Mammary epithelial cell (primary cell): Measurements from ENCODE around the gene EEFSEC.

ENCODE experiments used
- CTCF ChIP-seq, 2 donors: IDR thresholded peaks in 1 of 2; conservative IDR thresholded peaks in 1 of 2; 2 replicates each; pipeline ENCODE4 v1.5.1; 2011 to 2012; ENCODE audit warnings: inconsistent platforms in 2 of 2, low read length in 2 of 2, mild to moderate bottlenecking in 2 of 2, control low read depth in 1 of 2, low read depth in 1 of 2; ENCODE audit not compliant: insufficient read depth in 1 of 2; ENCODE audit errors: extremely low read depth in 1 of 2
- EZH2 ChIP-seq: IDR thresholded peaks from 2 replicates; pipeline ENCODE4 v1.6.1; 2012; ENCODE audit warnings: low read length, inconsistent platforms, borderline replicate concordance

DNA sequence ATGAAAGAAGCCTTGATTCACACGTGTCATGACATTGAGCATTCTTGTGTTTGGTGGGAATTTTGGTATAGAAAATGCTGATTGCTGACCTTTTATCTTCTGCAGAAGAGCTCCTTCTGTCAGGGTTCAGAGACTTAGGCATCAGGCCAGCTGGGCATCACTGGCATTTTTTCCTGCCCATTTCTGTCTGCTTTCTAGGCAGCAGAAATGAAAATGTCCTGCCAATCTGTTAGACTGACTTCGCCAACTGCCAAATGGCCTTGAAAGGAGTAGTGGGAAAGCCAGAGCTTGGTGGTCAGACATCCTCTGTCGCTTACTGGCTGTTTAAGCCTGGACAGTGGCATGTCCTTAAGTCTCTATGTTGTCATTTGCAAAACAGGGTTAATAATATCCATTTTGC is 57.4 kb downstream of the EEFSEC start:
- TF ChIP-seq CTCF (conservative IDR thresholded peaks at IDR 0.05 in 1 of 2, IDR thresholded peaks at IDR 0.05 in 1 of 2; ENCODE audit: extremely low read depth in 1 of 2, insufficient read depth in 1 of 2, low read depth in 1 of 2, low read length in 2 of 2) (no peak), EZH2 (no peak)
